ENCODE results near the gene PRR22.
"Not testable (repeated sequence)": the region's sequence is repeated elsewhere in the genome, so short reads cannot be mapped to it uniquely, and the experiment has no call there.

Gene PRR22

DNA sequence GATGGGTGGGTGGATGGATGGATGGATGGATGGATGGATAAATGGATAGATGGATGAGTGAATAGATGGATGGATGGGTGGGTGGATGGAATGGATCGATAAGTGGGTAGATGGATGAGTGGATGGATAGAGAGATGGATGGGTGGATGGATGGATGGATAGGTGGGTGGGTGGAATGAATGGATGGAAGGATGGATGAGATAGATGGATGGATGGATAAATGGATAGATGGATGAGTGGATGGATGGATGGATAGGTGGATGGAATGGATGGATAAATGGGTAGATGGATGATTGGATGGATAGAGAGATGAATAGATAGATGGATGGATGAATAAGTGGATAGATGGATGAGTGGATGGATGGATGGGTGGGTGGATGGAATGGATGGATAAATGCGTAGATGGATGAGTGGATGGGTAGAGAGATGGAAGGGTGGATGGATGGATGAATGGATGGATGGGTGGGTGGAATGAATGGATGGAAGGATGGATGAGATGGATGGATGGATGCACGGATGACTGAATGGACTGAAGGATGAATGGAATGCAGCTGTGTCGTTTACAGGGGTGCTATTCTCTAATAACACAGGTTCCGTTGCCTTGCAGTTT lies 21.8 kb downstream of the PRR22 start:
- no peak for DNase-seq (ENCODE audit: low read depth in 3 of 3, low spot score in 1 of 3)

GRCh38 chr19:5753743-5754142 lies 30.8 kb downstream of the PRR22 start:
- DNase-seq (ENCODE audit: low read depth in 3 of 3, low spot score in 1 of 3): no peak

DNA sequence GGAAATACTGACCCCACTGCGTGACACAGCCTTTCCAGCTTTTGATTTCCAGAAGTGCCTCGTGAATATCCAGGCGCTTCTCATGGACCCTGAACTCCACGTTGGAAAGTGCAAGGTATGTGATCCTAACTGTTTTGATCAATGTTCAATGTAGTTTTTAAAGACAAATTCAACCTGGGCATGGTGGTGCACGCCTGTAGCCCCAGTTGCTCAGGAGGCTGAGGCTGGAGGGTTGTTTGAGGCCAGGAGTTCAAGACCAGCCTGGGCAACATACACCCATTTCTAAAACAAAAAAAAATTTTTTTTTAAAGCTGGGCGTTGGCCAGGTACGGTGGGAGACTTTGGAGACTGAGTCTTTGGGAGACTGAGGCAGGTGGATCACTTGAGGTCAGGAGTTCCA lies 32.8 kb downstream of the PRR22 start:
- no peak for DNase-seq (ENCODE audit: low read depth in 3 of 3, low spot score in 1 of 3)

DNA sequence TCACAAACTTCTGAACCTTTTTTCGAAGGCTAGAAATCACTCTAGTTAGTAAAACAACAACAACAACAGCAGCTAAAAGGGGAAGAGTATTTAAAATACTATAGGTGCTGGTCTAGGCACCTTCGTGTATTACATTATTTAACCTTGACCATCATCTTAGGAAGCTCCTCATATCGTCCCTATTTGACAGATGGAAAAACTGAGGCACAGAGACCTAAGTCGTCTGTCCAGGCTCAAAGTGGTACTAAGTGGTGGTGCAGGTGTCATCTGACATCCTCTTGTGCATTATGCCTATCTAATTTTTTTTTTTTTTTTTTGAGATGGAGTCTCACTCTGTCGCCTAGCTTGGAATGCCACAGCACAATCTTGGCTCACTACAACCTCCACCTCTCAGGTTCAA lies 35.0 kb downstream of the PRR22 start:
- no peak for DNase-seq (ENCODE audit: low read depth in 3 of 3, low spot score in 1 of 3)

GRCh38 chr19:5748920-5749319 lies 35.6 kb downstream of the PRR22 start:
- not testable (repeated sequence) for DNase-seq (ENCODE audit: low read depth in 3 of 3, low spot score in 1 of 3)

DNA sequence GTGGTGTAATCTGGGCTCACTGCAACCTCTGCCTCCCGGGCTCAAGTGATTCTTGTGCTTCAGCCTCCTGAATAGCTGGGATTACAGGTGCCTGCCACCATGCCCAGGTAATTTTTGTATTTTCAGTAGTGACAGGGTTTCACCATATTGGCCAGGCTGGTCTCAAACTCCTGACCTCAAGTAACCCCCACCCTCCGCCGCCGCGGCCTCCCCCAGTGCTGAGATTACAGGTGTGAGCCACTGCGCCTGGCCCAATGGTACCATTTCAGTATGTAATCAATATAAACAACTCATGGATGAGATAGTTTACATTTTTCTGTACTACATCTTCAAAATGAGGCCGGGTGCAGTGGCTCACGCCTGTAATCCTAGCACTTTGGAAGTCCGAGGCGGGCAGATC lies 39.5 kb downstream of the PRR22 start:
- not testable (repeated sequence) for DNase-seq (ENCODE audit: low read depth in 3 of 3, low spot score in 1 of 3)

GRCh38 chr19:5743630-5744029 lies 40.9 kb downstream of the PRR22 start:
- no peak for DNase-seq (ENCODE audit: low read depth in 3 of 3, low spot score in 1 of 3)

DNA sequence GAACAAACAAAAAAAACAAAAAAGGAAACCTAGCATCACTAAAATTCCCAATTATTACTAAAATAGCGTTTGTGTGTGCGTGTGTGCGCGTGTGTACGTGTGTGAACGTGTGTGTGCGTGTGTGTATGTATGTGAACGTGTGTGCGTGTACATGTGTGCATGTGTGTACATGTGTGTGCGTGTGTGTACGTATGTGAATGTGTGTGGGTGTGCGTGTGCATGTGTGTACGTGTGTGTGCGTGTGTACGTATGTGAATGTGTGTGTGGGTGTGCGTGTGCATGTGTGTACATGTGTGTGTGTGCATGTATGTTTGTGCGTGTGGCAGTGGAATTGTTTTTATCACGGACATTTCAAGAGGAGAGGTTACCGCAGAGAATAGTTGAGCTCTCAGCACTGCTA lies 42.5 kb downstream of the PRR22 start:
- no peak for DNase-seq (ENCODE audit: low read depth in 3 of 3, low spot score in 1 of 3)

DNA sequence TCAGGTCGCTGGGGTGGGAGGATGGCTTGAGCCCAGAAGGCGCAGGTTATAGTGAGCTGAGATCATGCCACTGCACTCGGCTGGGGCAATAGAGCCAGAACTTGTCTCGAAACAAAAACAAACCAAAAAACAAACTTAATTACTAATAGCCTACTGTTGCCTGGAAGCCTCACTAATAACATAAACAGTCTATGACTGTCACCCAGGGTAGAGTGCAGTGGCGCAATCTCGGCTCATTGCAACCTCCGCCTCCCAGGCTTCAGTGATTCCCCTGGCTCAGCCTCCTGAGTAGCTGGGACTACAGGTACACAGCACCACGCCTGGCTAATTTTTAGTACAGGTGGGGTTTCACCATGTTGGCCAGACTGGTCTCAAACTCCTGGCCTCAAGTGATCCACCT lies 46.1 kb downstream of the PRR22 start:
- DNase-seq (ENCODE audit: low read depth in 3 of 3, low spot score in 1 of 3): no peak

DNA sequence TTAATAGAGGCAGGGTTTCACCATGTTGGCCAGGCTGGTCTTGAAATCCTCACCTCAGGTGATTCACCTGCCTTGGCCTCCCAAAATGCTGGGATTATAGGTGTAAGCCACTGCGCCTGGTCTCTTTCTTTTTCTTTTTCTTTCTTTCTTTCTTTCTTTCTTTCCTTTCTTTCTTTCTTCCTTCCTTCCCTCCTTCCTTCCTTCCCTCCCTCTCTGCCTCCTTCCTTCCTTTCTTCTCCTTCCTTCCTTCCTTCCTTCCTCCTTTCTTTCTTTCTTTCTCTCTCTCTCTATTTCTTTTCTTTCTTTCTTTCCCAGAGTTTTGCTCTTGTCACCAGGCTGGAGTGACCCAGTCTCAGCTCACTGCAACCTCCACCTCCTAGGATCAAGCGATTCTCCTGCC lies 51.4 kb downstream of the PRR22 start:
- not testable (repeated sequence) for DNase-seq (ENCODE audit: low read depth in 3 of 3, low spot score in 1 of 3)
